Epidermal melanocyte (primary cell): ENCODE data around the gene EEF1AKMT2.
"Not testable (repeated sequence)": the region's sequence is repeated elsewhere in the genome, so short reads cannot be mapped to it uniquely, and the experiment has no call there.

ENCODE experiments used
- DNase-seq: peaks from one replicate; pipeline ENCODE4 v3.0.0; 2011; ENCODE audit warnings: low spot score; ENCODE audit not compliant: insufficient read length

The EEF1AKMT2 gene

DNA sequence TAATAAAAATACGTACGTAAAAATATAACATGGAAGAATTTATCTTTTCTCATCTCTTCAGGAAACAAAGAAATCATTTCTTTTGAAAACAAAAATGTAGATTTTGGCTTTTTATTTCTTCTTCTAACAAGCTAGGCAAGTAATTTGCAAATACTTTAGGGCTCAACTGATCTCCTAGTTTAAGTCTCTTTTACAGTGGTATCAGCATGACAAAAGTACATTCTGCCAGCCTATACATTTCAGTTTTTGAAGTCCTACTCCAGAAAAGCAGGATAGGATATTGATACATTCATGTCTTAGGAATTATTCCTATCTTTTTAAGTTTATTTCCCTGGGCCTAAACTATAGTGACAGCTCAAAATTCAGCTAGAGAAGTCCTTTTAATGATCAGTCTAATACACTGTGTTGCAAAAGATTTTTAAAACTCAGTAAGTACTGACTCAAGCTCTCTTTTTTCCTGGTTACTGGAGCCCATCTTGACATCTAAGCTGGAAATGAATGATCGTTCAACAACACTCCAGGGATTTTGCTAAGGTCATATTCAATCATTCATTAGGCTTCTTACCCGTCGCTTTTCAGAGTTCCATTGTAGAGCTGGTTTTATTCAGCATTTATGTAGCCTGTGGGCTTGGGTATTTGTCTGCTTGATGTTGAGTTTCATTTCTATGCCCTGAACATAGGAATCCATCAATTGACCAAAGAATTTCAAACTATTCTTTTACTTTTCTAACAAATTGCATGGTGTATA, 35.4 kb downstream of the EEF1AKMT2 start:
- no peak for DNase-seq

- DNase-seq = no peak
Measured at GRCh38 chr10:124755581-124755980, 36.1 kb downstream of the EEF1AKMT2 start.

DNA sequence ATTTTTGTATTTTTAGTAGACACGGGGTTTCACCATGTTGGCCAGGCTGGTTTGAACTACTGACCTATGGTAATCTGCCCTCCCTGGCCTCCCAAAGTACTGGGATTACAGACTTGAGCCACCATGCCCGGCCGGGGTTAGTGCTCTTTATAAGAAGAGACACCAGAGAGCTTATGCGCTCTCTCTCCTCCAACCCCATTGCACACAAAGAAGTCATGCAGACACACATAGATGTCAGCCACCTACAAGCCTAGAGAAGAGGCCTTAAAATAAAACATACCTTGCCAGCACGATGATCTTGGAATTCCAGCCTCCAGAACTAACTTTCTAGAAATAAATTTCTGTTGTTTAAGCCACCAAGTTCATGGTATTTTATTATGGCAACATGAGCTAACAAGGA, 37.5 kb downstream of the EEF1AKMT2 start:
- DNase-seq = no peak

GRCh38 chr10:124748953-124749645, 42.6 kb downstream of the EEF1AKMT2 start:
- no peak for DNase-seq

- no peak for DNase-seq
Measured at GRCh38 chr10:124748166-124748565, 43.5 kb downstream of the EEF1AKMT2 start.

GRCh38 chr10:124747745-124748144, 43.9 kb downstream of the EEF1AKMT2 start:
- no peak for DNase-seq

GRCh38 chr10:124746992-124747391, 44.7 kb downstream of the EEF1AKMT2 start:
- no peak for DNase-seq

DNA sequence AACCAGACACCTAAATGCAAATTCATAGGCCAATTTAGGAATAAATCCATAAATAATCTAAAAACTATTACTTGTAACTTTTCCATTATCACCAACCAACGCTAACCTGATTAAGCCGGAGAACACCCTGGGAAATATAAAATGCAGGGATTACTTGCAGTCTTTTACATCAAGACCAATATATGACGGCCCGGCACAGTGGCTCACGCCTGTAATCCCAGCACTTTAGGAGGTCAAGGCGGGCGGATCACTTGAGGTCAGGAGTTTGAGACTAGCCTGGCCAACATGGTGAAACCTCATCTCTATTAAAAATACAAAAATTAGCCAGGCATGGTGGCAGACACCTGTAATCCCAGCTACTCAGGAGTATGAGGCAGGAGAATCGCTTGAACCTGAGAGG, 45.2 kb downstream of the EEF1AKMT2 start:
- not testable (repeated sequence) for DNase-seq

- DNase-seq = peak; percentile 55
Measured at GRCh38 chr10:124745673-124746072, 46.0 kb downstream of the EEF1AKMT2 start.

- DNase-seq = no peak
Measured at GRCh38 chr10:124745252-124745651, 46.4 kb downstream of the EEF1AKMT2 start.

DNA sequence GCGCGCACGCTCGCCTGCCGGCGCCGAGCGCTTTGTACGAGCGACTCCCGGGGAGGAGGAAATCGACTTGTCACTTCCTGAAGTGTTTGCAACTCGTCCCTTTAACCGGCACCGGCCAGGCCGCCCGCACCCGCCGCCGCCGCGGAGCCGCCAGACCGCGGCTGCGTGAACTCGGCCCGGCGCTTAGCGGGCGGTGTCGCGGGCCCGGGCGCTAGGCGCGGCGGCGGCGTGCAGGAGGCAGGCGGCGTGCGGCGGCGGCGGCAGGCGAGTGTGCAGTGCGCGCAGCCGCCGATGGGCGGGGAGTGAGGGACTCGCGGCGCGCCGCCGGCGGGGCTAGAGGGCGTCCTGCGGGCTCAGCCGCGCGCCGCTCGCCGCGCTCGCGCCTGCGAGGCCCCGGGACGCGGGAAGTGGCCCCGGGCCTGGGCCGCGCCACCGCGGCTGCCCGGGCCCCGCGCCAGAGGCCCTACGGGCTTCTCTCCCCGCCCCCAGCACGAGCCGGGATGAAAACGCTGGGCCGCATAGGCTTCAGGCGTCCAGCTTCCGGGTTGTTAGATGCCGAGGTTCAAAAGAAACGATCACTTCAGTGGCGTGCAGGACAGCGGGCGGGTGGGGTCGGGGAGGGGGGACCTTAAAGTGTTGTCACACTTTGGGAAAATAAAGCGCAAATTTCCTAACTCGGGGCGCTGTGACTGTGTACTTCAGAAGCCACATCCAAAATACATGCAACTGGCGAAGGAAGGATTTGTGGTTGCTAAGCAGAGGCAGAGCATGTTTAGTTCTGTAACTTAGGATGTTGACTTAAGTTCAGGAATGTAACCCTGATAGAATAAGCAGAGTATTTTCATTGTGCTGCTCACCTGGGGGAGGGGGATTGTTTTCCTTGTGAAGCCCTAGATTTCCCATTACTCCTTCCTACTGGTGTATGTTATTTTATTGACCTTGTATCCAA, 47.3 kb downstream of the EEF1AKMT2 start, which contains the start of gene FAM53B:
TSS of gene FAM53B (minus strand) at position 277 of the 949 bp plus-strand sequence. CDS start 37,665 bp downstream, outside the sequence.
- peak; percentile 71 for DNase-seq

GRCh38 chr10:124743191-124744101, 48.2 kb downstream of the EEF1AKMT2 start:
- no peak for DNase-seq

DNA sequence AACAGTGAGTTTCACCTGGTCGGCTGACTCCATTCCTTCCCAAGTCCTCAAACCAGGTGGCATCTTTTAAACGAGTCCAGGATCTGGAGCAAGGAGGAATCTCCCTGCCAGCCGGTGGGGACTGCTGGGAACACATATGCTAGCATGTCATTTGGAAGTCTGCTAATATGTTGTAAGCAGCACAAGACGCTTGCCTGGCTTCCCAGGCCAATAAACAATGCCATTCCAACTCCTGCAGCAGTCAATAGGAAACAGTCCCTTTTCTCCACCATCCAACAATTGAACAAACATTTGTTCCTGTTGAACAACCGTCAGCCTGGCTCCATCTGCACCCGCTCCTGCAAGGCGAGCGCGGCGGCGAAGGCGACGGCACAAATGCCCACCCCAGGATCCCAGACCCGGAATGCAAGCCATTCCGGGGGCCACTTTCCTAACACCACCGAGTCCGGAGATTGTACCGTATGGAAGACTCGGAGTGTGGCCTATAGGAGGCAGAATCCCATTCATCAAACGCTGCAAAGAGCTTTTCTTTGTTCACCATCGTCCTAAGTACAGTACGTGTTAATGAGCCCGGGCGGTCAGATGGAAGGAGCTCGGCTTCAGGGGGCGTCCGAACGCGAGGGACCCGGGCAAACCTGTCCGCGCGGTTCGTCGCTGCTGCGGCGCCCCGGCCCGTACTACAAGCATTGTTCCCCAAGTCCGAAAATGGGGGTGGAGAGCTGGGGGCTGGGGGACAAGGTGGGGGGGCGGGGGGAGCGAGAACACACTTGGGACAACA, 49.1 kb downstream of the EEF1AKMT2 start:
- DNase-seq = no peak

GRCh38 chr10:124741922-124742412, 49.7 kb downstream of the EEF1AKMT2 start:
- no peak for DNase-seq

DNA sequence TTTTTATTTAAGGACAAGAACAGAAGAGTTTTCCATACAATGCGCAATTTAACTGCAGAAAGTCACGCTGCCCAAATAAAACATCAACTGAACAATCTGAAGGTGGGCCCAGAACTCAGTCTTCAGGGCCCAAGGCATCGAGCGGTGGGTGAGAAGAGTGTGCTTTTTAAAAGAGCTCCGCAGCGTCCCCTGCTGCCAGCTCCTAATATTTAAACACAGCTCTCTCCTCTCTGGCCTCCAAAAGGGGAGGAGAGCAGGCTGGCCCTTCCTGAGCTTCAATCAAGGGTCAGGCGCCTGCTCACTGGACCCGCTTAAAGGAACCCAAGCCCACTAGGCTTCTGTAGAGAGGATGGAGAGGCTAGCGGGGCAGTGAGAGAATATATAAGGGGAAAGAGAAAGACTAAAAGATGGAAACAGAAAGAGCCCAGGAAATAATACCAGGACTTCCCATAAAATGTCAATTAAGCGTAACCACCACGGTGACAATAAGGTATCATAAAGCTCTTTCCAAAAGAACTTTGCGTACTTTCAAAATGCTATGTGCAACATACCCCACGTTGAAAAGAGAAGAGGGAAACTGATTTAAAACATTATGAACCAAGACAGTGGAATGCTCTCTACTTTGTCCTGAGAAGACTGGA, 50.3 kb downstream of the EEF1AKMT2 start:
- peak; percentile 84 for DNase-seq

GRCh38 chr10:124740369-124741280, 51.1 kb downstream of the EEF1AKMT2 start:
- DNase-seq = no peak

DNA sequence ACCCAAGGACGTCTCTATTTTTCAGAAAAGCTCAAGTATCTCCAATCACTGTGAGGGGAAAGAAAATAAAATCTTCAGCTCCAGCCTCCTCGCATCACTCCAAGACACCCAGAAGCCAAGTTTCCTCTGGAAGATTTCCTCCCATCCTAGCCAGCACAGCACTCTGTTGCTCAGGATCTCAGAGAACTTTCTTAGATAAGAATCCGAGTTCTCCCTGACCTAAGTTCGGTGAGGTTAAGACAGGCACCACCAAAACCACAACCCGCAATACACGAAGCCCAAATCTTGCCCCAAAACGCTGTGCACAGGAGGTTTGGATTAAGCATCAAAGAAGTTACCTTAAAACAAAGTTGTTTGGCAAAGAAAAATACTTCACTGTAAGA, 51.7 kb downstream of the EEF1AKMT2 start:
- no peak for DNase-seq
